ENCODE results near the gene ABCA4. TPM values are rescaled to one million over a fixed set of nuclear protein-coding genes. Genes with fewer than 3 reads are reported as not detected.
"Not testable (repeated sequence)": the region's sequence is repeated elsewhere in the genome, so short reads cannot be mapped to it uniquely, and the experiment has no call there.

ABCA4 gene
- total RNA-seq, 1 donor from 2014 or later = 0.14 TPM

- Mint-ChIP-seq H3K4me1 (no peaks in the 10 kb centered on the region), H3K27ac (ENCODE audit: unreplicated experiment) (no peak overlapping the region), H3K36me3 (ENCODE audit: low read depth) (no peaks in the 10 kb centered on the region), H3K27me3 (ENCODE audit: low read depth) (no peaks in the 10 kb centered on the region), H3K9me3 (no peaks in the 10 kb centered on the region), H3K4me3 (no peak overlapping the region)
- DNase-seq (ENCODE audit: low read depth, low spot score) = no peak
- TF ChIP-seq CTCF (conservative IDR thresholded peaks at IDR 0.05) = no peak
These were observed 35.2 kb upstream of the ABCA4 start for GRCh38 chr1:94156096-94156625.

- H3K4me3 Mint-ChIP-seq = no peak overlapping the region
- H3K4me1 Mint-ChIP-seq = no peaks in the 10 kb centered on the region
- TF ChIP-seq CTCF (conservative IDR thresholded peaks at IDR 0.05) = no peak
- no peaks in the 10 kb centered on the region for H3K36me3 Mint-ChIP-seq (ENCODE audit: low read depth)
- no peaks in the 10 kb centered on the region for H3K9me3 Mint-ChIP-seq
- no peak overlapping the region for H3K27ac Mint-ChIP-seq (ENCODE audit: unreplicated experiment)
- no peaks in the 10 kb centered on the region for H3K27me3 Mint-ChIP-seq (ENCODE audit: low read depth)
- DNase-seq (ENCODE audit: low read depth, low spot score) = no peak
These were observed 34.0 kb upstream of the ABCA4 start for GRCh38 chr1:94154989-94155388.

- no peaks in the 10 kb centered on the region for H3K27me3 Mint-ChIP-seq (ENCODE audit: low read depth)
- H3K36me3 Mint-ChIP-seq (ENCODE audit: low read depth) = no peaks in the 10 kb centered on the region
- no peak for TF ChIP-seq CTCF (conservative IDR thresholded peaks at IDR 0.05)
- no peak overlapping the region for H3K27ac Mint-ChIP-seq (ENCODE audit: unreplicated experiment)
- no peak for DNase-seq (ENCODE audit: low read depth, low spot score)
- H3K9me3 Mint-ChIP-seq = no peaks in the 10 kb centered on the region
- no peaks in the 10 kb centered on the region for H3K4me1 Mint-ChIP-seq
- H3K4me3 Mint-ChIP-seq = no peak overlapping the region
These were observed 32.2 kb upstream of the ABCA4 start for GRCh38 chr1:94153133-94153532.

GRCh38 chr1:94149166-94149565, 28.2 kb upstream of the ABCA4 start:
- not testable (repeated sequence) for H3K36me3 Mint-ChIP-seq (ENCODE audit: low read depth)

GRCh38 chr1:94146273-94146672, 25.3 kb upstream of the ABCA4 start:
- Mint-ChIP-seq H3K36me3 (ENCODE audit: low read depth) (no peaks in the 10 kb centered on the region), H3K27me3 (ENCODE audit: low read depth) (no peaks in the 10 kb centered on the region), H3K27ac (ENCODE audit: unreplicated experiment) (no peak overlapping the region), H3K4me1 (no peaks in the 10 kb centered on the region), H3K4me3 (no peak overlapping the region), H3K9me3 (no peaks in the 10 kb centered on the region)
- no peak for DNase-seq (ENCODE audit: low read depth, low spot score)
- TF ChIP-seq CTCF (conservative IDR thresholded peaks at IDR 0.05) = no peak

More at GRCh38 chr1:94149166-94149565, 28.2 kb upstream of the ABCA4 start:
- not testable (repeated sequence) for H3K4me3 Mint-ChIP-seq; DNase-seq (ENCODE audit: low read depth, low spot score); H3K27me3 Mint-ChIP-seq (ENCODE audit: low read depth); H3K9me3 Mint-ChIP-seq; H3K4me1 Mint-ChIP-seq; H3K27ac Mint-ChIP-seq (ENCODE audit: unreplicated experiment)

GRCh38 chr1:94144836-94145235, 23.9 kb upstream of the ABCA4 start:
- no peaks in the 10 kb centered on the region for H3K4me1 Mint-ChIP-seq
- no peak for DNase-seq (ENCODE audit: low read depth, low spot score)
- no peaks in the 10 kb centered on the region for H3K27me3 Mint-ChIP-seq (ENCODE audit: low read depth)
- no peaks in the 10 kb centered on the region for H3K36me3 Mint-ChIP-seq (ENCODE audit: low read depth)
- no peak for TF ChIP-seq CTCF (conservative IDR thresholded peaks at IDR 0.05)
- H3K27ac Mint-ChIP-seq (ENCODE audit: unreplicated experiment) = no peak overlapping the region
- no peak overlapping the region for H3K4me3 Mint-ChIP-seq
- H3K9me3 Mint-ChIP-seq = no peaks in the 10 kb centered on the region
